ENCODE measurements around the gene EPS8L1. TPM values are rescaled to one million over a fixed set of nuclear protein-coding genes. Genes with fewer than 3 reads are reported as not detected.

EPS8L1 gene
- total RNA-seq, 2 experiments from 2014 or later, result 2.0 to 2.2 TPM

GRCh38 chr19:55134736-55135135 is 59.1 kb downstream of the EPS8L1 start:
- ChIA-PET POLR2A (no interaction called here), CTCF (no interaction called here)
- Histone ChIP-seq H3K27me3 (ENCODE audit: control insufficient read depth in 1 of 2, insufficient read depth in 2 of 2, low read length in 2 of 2) (peaks cover 31 to 34% of the 10 kb centered on the region in 2 experiments), H3K9me3 (ENCODE audit: control insufficient read depth in 1 of 2, insufficient read depth in 1 of 2, low read length in 2 of 2) (peaks cover 0 to 6% of the 10 kb centered on the region in 2 experiments), H3K27ac (ENCODE audit: low read depth in 1 of 2, low read length in 2 of 2) (no peak overlapping the region), H3K36me3 (ENCODE audit: insufficient read depth, low read length) (no peaks in the 10 kb centered on the region), H3K4me3 (ENCODE audit: low read length) (no peak overlapping the region), H3K4me1 (ENCODE audit: insufficient read depth, low read length) (no peaks in the 10 kb centered on the region)
- Mint-ChIP-seq H3K27ac (no peak overlapping the region), H3K36me3 (ENCODE audit: low read depth) (no peaks in the 10 kb centered on the region), H3K4me1 (ENCODE audit: low read depth) (no peaks in the 10 kb centered on the region), H3K9me3 (no peaks in the 10 kb centered on the region), H3K4me3 (no peak overlapping the region), H3K27me3 (peaks cover 43% of the 10 kb centered on the region)
- TF ChIP-seq CTCF (IDR thresholded peaks at IDR 0.05), result no peak
- DNase-seq, result no peak
- no peak for ATAC-seq (ENCODE audit: poor library complexity)
- intact Hi-C loops (cut with DNase I, micrococcal nuclease), result no loop called here

GRCh38 chr19:55136399-55137102 is 60.9 kb downstream of the EPS8L1 start:
- H3K4me1 ChIP-seq (ENCODE audit: insufficient read depth, low read length), result peaks cover 5% of the 10 kb centered on the region
- no peak for TF ChIP-seq CTCF (IDR thresholded peaks at IDR 0.05)
- no peaks in the 10 kb centered on the region for H3K9me3 Mint-ChIP-seq
- peaks cover 0 to 6% of the 10 kb centered on the region in 2 experiments for H3K9me3 ChIP-seq (ENCODE audit: control insufficient read depth in 1 of 2, insufficient read depth in 1 of 2, low read length in 2 of 2)
- H3K27ac ChIP-seq (ENCODE audit: low read depth in 1 of 2, low read length in 2 of 2), result no peak overlapping the region
- ChIA-PET CTCF (interaction anchor here (0.6 kb wide), 1 partner anchor 371 kb away, joined by 5 read pairs; no protein-coding TSS in a partner anchor), POLR2A (no interaction called here)
- no peaks in the 10 kb centered on the region for H3K4me1 Mint-ChIP-seq (ENCODE audit: low read depth)
- DNase-seq (no peak), ATAC-seq (ENCODE audit: poor library complexity) (no peak)
- no peaks in the 10 kb centered on the region for H3K36me3 Mint-ChIP-seq (ENCODE audit: low read depth)
- H3K27ac Mint-ChIP-seq, result no peak overlapping the region
- H3K4me3 ChIP-seq (ENCODE audit: low read length), result no peak overlapping the region
- peaks cover 33 to 42% of the 10 kb centered on the region in 2 experiments for H3K27me3 ChIP-seq (ENCODE audit: control insufficient read depth in 1 of 2, insufficient read depth in 2 of 2, low read length in 2 of 2)
- no peaks in the 10 kb centered on the region for H3K36me3 ChIP-seq (ENCODE audit: insufficient read depth, low read length)
- peaks cover 39% of the 10 kb centered on the region for H3K27me3 Mint-ChIP-seq
- intact Hi-C loops (cut with DNase I, micrococcal nuclease), result no loop called here
- no peak overlapping the region for H3K4me3 Mint-ChIP-seq

Small RNA genes lying within 50 kb of the gene (microRNA-seq; reads per million reads assigned to microRNA genes)
- not detected for gene MIR7975 (ENCODE audit: borderline microRNAs expressed, borderline replicate concordance)

Other genes with a start within 250 kb of the EPS8L1 start
- under 1 TPM; 0.14 to 0.27 TPM for gene KIR2DS4, start 243.2 kb upstream of the EPS8L1 start, total RNA-seq
- 1 to 10 TPM; 1.4 to 1.6 TPM for gene KIR3DL2, start 225.4 kb upstream of the EPS8L1 start, total RNA-seq
- 1 to 10 TPM in 1 of 2 experiments, under 1 TPM in 1; 0.96 to 1.4 TPM for gene FCAR, start 201.6 kb upstream of the EPS8L1 start, total RNA-seq
- gene NCR1, start 169.7 kb upstream of the EPS8L1 start, total RNA-seq, result not detected
- gene NLRP7, start 128.3 kb upstream of the EPS8L1 start, total RNA-seq, result not detected
- gene NLRP2, start 109.5 kb upstream of the EPS8L1 start, total RNA-seq, result 1 to 10 TPM; 6.5 to 8.1 TPM
- under 1 TPM; 0.38 to 0.47 TPM for gene GP6, start 37.6 kb upstream of the EPS8L1 start, total RNA-seq
- gene RDH13, start 12.7 kb upstream of the EPS8L1 start, total RNA-seq, result 1 to 10 TPM; 7.4 to 8.8 TPM
- gene PPP1R12C, start 41.8 kb downstream of the EPS8L1 start, total RNA-seq, result 100 to 1,000 TPM; 123 to 136 TPM
- not detected for gene TNNT1, start 73.3 kb downstream of the EPS8L1 start, total RNA-seq
- not detected for gene TNNI3, start 81.9 kb downstream of the EPS8L1 start, total RNA-seq
- not detected for gene DNAAF3, start 90.7 kb downstream of the EPS8L1 start, total RNA-seq
- under 1 TPM; 0.41 to 0.56 TPM for gene SYT5, start 104.4 kb downstream of the EPS8L1 start, total RNA-seq
- not detected for gene PTPRH, start 133.6 kb downstream of the EPS8L1 start, total RNA-seq
- 10 to 100 TPM; 11.7 to 11.8 TPM for gene TMEM86B, start 152.9 kb downstream of the EPS8L1 start, total RNA-seq
- 100 to 1,000 TPM; 172 to 182 TPM for gene PPP6R1, start 183.1 kb downstream of the EPS8L1 start, total RNA-seq
- 10 to 100 TPM; 14.3 to 15.1 TPM for gene HSPBP1, start 204.2 kb downstream of the EPS8L1 start, total RNA-seq
- gene BRSK1, start 208.1 kb downstream of the EPS8L1 start, total RNA-seq, result 1 to 10 TPM; 2.6 to 2.7 TPM
- gene TMEM150B, start 249.5 kb downstream of the EPS8L1 start, total RNA-seq, result not detected

Measured in CD4-positive, alpha-beta T cell (primary cell).